ENCODE data around the gene CDH11.

Gene CDH11

DNA sequence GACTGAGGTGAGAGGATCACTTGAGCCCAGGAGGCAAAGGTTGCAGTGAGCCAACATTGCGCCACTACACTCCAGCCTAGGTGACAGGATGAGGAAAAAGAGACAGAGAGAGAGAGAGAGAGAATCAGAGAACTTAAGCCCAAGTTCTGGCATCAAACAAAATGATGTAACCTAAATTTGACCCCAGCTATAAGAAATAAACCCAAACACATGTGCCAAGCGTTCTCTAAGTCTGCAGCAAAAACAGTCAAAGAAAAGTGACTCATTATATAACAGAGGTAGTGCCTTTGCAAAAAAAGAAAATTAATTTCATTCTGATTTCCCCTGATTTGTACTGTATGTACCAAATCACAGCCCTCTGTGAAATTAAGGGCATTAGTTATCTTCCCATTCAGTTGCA lies 89.5 kb downstream of the CDH11 start:
- DNase-seq (ENCODE audit: low read depth) = no peak

DNA sequence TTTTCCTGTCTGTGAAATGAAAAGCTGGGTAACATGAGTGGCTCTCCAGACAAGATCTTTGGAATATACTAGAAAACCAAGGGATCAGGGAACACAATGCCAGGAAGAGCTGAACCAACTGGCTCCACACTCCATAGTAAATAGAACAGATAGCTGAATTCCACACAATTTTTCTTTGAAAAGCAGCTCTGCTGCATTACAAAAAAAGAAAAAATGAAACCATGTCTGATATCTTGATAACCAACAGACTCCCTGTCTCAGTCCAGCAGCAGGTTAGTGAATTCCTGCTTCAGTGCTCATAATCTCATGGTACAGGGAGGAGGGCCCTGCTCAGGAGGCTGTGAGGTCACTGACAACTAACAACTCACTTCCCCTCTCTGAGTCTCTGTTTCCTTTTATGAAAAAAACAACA lies 97.1 kb downstream of the CDH11 start:
- no peak for DNase-seq (ENCODE audit: low read depth)

DNA sequence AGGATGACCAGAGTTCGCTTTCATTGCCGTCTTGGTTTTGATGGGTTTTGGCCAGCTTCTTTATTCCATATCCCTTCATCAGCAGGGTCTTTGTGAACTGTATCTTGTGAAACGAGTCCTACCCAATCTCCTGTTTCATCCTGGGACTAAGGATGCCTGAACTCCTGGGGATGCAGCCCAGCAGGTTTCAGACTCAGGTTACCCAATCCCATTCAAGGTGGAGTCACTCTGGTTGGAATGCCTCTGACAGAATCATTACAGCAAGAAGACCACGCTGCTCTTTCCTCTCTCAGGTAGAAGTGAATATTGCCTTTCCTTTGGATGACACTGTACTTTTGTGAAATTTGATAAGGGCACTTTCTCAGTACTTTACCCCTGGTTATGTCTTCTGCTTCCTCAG lies 98.1 kb downstream of the CDH11 start:
- no peak for DNase-seq (ENCODE audit: low read depth)

DNA sequence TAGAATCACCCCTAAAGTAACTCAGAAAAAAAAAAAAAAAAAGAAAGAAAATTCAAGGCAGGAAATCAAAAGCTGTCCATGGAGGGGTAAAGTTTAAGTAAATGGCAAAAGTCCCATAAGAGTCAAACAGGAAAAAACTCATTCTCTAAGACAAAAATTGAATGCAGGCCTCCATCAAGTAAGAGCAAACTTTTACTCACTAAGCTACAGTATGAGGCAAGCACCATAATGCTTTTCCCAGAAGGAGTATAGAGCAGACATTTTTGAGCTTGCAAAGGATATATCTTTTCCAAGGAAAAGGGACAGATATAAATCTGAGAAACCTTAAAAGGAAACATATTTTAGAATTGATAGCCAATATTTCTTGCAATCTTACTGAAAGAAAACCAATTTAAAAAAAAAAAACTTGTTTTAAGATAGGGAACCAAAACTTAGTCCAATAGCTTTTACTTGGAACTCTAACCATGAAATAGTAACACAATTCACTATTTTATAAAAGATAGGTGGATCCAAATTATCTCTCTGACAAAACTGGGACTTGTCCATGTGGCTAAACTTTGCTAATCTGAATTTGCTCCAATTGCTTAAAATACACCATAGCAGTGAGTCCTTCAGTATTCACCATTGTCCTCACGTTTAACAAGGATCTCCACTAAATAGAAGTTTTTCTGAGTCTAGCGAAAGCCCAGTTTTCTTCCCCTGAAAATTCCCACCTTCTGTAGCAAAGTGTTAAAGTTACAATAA lies 99.8 kb downstream of the CDH11 start:
- DNase-seq (ENCODE audit: low read depth) = no peak

DNA sequence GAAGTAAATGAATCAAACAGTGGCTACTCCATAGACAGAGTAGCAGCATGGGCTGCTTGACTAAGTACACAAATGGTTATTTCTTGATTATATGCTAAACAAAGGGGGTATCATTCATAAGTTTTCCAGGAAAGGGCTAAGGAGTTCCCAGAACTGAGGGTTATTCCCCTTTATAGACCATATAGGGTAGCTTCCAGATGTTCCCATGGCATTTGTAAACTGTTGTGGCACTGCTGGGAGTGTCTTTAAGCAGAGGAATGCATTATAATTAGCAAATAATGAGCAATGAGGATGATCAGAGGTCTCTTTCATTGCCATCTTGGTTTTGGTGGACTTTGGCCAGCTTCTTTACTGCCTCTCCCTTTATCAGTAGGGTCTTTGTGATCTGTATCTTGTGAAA lies 105.1 kb downstream of the CDH11 start:
- no peak for DNase-seq (ENCODE audit: low read depth)

DNA sequence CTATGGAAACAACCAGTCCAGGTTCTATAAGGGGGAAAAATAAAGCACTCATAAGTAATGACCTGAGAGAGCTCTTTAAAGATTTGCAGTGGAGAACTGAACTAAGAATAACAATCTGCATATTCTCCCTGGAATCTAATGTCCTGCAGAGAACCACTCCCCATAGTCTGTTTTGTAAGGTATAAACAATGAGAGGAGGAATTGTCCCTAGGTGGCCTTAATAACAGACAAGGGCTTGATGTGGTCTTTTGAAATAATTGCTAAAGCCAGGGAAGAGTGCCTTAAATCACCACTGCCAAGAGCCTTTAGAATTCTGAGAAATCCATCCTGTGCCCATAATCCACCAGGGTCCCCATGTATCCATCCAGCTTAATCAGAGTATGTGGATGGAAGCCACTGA lies 106.3 kb downstream of the CDH11 start:
- no peak for DNase-seq (ENCODE audit: low read depth)

DNA sequence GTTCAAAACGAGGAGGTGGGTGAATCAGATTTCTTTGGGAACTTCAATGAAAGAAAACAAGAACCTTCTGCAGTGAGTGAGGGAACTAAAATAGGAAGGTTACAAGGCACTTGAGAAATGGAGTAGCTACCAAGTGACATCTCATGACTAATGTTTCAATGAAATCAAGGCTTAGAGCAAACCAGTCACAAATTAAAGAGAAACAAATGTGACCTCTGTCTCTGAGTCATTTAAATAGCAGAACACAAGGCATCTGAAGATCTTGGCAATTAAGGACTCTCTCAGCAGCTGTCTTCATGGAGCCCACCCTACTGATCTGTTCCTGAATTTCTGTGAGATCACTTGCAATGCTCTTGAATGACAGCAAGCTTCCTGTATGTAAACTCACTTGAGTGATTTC lies 109.5 kb downstream of the CDH11 start:
- no peak for DNase-seq (ENCODE audit: low read depth)

DNA sequence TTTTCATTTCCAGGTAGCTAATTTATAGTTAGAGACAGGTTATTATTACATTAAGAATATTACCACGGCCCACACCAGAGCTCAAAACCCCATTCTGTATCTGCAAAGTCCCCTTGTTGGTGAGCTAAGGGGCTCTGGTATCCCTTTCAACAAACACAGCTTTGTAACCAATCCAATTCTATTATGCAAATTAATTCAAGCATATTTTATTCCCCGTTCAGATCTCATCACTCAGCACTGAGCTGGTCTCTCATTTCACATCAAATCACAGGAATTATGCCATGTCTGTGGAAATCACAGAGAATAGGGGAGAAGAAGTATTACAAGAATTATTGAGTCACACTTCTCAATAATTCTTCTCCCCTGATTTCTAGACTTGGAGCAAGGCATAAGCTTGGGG lies 111.7 kb downstream of the CDH11 start:
- DNase-seq (ENCODE audit: low read depth) = no peak

DNA sequence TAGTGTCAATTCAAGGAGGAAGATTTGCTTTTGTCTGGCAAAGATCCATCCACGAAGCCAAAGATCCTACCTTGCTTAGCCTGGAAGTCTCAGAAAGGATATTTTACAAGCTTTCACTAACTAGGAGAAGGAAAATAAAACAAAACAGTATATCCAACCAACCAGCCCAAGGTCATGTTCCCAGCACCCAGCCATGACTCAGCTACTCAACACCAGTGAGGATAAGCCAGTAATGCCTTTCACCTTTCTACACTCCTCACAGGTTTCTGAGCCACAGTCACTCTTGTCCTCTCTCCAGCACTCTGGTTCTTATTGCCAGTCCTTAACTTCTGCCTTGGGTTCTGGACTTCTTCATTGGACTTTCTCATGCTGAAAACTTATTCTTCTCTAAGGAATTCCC lies 116.2 kb downstream of the CDH11 start:
- DNase-seq (ENCODE audit: low read depth) = no peak

DNA sequence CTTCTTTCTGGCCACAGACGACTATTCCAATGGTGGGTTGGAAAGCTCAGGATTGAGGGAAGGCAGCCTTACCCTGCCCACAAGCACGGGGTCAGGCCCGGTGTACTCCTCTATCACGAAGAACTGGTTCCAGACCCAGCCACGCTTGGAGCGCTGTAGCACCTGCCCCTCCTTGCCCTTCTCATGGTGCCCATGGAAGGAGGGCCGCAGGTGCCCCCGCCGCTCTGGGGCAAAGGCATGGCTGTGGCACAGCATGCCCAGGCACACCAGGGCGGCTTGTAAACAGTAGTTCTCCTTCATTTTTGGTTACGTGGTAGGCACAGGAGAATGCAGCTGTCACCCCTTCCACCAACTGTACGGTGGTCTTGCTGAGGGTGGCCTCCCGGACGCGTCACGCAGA lies 117.3 kb downstream of the CDH11 start:
- no peak for DNase-seq (ENCODE audit: low read depth)

DNA sequence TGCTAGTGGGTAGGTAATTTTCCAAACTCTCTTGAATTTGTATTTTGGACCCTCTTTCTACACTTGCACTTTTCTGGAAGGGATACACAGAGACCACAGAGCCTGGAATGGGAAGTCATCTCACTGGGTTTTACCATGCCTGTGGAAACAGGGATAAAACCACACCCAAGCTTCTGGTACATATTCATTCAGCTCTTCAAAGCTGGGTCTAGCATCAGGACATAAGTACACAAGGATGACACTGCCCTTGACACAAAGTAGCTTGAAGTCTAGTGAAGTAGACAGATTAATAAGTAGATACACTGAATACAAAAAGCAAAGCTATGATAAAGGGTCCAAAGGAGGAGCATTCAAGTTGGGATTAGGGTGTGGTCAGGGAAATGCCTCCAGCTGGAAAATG lies 118.2 kb downstream of the CDH11 start:
- no peak for DNase-seq (ENCODE audit: low read depth)

DNA sequence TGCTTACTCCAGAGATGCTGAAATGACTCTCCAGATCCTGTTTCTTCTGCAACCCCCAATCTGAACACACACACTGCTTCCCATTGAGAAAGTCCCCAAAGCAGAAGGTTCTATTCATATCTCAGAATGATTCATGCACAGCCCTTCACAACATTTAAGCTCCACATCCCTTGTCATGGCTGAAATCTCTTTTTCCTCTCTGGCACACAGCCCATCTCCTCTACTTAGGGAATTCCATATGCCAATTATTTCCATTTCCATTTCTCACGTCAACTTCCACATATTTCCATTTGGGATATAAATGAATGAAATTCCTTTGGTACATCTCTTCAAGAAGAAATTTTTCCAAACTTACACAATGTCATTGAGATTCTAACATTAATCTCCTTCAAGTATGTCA lies 119.6 kb downstream of the CDH11 start:
- no peak for DNase-seq (ENCODE audit: low read depth)

DNA sequence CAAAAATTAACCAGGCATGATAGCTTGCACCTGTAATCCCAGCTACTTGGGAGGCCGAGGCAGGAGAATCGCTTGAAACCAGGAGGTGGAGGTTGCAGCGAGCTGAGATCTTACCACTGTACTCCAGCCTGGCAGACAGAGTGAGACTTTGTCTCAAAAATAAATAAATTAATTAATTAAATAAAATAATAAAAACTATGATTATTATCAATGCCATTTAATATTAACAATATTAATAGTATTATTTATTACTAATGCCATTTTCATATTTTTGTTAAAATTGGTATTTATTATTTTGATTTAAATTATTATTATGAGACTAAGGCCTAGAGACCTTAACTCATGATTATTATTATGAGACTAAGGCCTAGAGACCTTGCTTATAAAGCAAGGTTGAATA lies 121.2 kb downstream of the CDH11 start:
- no peak for DNase-seq (ENCODE audit: low read depth)

DNA sequence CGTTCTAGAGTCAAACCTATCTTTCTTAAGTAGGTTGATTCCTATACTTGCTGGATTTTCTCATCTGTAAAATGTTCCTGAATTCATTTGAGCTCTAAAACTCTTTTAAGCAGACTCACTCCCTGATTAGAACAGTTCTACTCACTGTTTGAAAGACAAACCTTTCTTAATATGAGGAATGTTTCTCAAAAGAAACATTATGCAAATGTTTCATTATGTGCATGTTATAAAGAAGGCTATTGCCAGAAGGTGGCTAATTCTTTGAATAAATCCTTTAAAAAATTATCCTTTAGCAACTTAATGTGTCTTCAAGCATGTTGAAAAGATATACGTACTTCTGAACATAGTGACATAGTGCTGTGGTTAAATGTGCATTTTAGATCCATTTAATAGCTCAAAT lies 124.1 kb downstream of the CDH11 start:
- no peak for DNase-seq (ENCODE audit: low read depth)

DNA sequence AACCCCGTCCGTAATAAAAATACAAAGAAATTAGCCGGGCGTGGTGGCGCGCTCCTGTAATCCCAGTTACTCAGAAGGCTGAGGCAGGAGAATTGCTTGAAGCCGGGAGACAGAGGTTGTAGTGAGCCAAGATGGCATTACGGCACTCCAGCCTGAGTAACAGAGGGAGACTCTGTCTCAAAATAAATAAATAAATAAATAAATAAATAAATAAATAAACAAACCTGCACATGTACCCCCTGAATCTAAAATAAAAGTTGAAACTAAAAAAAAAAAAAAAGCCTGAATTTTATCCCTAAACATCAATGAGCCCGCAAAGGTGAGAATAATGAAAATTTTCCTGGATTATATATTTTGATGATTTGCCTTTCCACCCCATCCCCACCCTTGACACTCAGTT lies 124.7 kb downstream of the CDH11 start:
- no peak for DNase-seq (ENCODE audit: low read depth)

DNA sequence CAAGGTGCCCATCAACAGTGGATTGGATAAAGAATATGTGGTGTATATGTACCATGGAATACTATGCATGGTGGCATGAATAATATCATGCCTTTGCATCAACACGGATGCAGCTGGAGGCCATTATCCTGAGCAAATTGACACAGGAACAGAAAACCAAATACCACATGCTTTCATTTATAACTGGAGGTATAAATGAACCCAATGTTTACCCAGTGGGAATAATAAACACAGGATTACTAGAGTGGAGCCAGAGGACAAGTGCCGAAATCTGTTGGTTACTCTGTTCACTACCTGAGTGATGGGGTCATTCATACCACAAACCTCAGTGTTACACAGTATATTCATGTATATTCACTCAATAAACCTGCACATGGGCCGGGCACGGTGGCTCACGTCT lies 125.2 kb downstream of the CDH11 start:
- DNase-seq (ENCODE audit: low read depth) = no peak

DNA sequence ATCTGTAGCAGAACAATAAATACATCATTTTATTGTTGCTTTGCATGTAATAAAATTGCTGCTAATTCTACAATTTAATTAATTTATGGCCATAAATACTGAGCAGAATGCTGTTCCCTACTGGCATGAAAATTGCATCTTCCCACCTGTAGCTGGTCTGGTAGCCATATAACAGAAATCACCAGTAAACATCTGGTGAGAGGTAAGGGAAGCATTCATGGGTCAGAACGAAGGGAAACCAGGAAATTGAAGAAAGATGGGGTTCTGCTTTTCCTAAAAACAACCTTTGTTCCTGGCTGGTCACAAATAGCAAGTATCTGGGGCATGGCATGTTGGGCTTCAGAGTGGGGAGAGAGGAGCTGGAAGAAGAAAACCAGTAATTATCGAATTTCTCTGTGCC lies 128.4 kb downstream of the CDH11 start:
- DNase-seq (ENCODE audit: low read depth) = no peak

DNA sequence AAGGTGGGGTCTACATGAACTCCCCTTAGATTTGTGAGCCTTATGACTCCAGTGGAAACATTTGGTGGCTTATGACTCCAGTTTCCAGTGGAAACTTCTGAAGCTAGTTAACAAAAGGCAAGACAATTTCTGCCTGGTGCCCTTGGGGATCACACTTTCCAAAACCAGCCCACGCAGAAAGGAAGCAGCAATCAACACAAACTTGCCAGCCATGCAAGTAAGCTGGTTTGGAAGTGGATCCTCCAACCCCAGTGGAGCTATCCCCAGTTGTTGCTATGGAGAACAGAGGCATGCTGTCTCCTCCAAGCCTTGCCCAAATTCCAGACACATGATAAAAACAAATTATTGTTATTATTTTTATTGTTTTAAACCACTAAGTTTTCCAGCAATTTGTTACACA lies 130.9 kb downstream of the CDH11 start:
- no peak for DNase-seq (ENCODE audit: low read depth)

DNA sequence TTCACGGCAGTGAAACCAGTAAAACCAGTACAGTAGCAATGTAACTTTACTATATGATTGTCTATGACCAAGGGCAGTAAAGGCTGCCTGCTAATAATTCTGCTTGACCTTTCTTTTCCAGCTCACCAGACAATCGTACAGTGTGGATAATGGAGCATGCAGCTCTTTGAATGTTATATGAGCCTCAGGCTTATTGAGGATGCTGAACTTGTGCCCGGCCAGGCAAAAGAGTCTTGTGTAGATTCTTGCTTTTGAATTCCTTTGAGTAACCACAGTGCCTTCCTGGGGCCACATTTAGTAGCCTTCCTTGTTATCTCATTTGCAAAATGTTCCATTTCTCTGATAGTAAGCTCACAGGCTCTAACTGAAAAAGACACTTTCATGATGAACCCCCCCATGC lies 131.8 kb downstream of the CDH11 start:
- no peak for DNase-seq (ENCODE audit: low read depth)

DNA sequence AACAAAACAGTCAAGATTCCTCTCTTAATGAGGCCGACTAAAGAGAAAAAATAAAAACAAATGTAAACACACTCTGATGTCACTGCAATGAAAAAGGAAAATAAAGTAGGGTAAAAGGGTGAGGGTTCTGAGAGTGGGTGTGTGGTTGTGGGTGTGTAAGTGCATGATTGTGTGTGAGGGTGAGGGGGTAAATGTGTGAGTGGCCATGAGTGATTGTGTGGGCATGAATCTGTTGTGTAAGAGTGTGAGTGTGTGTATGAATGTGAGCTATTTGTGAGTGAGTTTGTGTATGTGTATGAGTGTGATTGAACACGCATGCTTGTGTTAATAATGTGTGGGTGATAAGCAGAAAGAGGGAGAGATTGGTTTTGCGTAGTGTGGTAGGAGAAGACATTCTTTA lies 132.8 kb downstream of the CDH11 start:
- no peak for DNase-seq (ENCODE audit: low read depth)

DNA sequence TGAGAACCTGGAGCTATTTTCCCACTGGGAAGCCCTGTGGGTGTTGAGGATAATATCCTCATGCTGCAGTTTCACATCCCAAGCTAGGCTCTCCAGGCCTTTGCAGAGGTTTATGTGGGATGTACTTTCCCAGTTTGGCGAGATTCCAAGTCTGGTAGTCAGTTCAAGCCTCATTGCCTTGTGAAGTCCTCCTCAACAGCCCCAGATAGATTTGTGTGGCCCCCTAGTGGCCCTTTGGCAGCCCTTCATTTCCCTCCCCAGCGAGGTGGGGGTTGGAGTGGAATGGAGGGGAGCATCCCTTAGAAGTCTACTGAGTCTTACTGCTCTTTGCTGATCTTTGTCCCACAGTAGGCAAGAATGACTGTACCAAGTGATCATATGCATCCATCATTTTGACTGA lies 137.9 kb downstream of the CDH11 start:
- DNase-seq (ENCODE audit: low read depth) = peak; percentile 7

DNA sequence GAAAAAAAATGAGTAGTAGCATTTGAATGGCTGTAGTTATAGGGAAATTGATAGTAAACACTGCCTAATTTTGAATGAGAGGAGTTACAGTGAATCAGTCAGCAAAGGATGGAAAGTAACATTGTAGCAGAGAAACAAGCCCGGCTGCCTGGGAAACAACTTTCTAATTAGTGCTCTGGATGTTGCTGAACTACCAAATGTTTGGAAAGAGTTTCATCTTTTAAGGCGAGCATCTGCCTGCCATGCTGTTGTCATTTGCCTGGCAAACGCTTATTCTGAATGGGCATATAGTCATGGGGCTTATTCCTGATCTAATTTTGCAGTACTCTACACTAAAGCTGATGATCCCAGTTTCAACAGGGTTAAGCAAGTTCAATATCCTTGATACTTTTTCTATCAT lies 138.6 kb downstream of the CDH11 start:
- DNase-seq (ENCODE audit: low read depth) = no peak

DNA sequence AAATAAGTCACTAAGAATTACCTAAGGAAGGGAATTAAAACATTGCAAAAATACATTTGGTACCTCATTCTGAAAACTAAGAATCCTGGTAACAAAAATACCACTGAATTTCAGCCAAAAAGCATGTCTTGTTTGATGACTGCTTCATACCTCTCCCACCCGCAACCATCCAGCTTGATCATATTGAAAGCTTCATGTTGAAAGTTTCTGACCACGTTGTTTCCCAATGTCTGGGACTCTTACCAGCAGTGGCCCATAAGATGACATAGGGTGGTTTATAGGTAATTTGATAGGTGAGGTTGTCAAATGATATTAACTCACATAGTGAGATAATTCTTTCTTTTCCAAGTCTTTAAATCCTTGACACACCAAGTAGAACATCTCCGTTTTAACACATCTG lies 139.3 kb downstream of the CDH11 start:
- DNase-seq (ENCODE audit: low read depth) = no peak

DNA sequence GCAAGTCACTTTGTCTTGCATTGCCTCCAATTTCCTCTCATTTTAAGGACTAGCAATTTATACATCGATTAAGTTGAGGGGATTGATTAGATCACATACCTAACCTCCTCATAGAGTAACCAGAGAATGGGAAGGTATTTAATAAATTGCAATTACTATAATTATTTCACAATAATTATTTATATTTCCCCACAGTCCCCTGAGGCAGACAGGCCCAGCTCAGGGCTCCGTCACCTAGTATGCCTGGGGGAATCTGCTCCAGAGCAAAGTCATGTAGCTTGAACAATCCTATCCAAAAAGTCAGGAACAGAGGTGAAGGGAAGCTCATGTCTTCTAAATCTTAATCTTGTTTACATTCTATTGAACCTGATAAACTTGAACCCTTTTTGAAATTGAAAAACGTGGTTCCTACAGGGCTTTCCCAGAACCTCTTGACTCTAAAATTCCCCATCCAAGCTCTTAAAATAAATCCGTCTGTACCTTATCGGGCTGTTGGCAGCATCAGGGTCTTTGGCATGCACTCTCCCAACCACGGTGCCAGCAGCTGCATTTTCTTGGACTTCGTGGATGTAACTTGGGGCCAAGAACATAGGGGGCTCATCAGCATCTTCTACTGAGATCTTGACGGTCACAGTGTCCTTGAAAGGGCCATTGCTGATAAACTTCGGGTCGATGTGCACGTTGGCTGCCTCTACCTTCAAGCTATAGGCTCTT lies 140.1 kb downstream of the CDH11 start:
- no peak for DNase-seq (ENCODE audit: low read depth)

All from CMK (cell line).